Measurements from ENCODE around the gene ZNF358.

Gene ZNF358

GRCh38 chr19:7477758-7478157 lies 38.1 kb upstream of the ZNF358 start:
- Histone ChIP-seq H4K20me1 (ENCODE audit: insufficient read depth, low read length) (0 out of 2 replicates have a peak, but pooled peaks cover 3% of the 10 kb centered on the region), H3K36me3 (ENCODE audit: insufficient read depth, low read length) (no peaks in the 10 kb centered on the region), H3K4me3 (ENCODE audit: low read depth in 1 of 2, low read length in 2 of 2) (no peak overlapping the region), H3K79me2 (ENCODE audit: insufficient read depth, low read length) (no peaks in the 10 kb centered on the region), H3K9me3 (ENCODE audit: insufficient read depth, low read length, severe bottlenecking) (no peaks in the 10 kb centered on the region), H3K4me2 (ENCODE audit: insufficient read depth, low read length) (no peak overlapping the region), H3K27me3 (ENCODE audit: insufficient read depth, low read length, poor library complexity) (no peaks in the 10 kb centered on the region), H3K9ac (ENCODE audit: low read depth, low read length) (no peak overlapping the region), H3K27ac (ENCODE audit: low read length) (no peak overlapping the region), H2AFZ (ENCODE audit: low read depth, low read length) (no peak overlapping the region), H3K4me1 (ENCODE audit: insufficient read depth, low read length) (no peaks in the 10 kb centered on the region)
- DNase-seq (no peak), ATAC-seq (ENCODE audit: insufficient read depth, low read depth) (no peak)
- TF ChIP-seq EZH2 (IDR thresholded peaks at IDR 0.05; ENCODE audit: borderline replicate concordance, low read depth, low read length, severe bottlenecking) (no peak), CTCF (IDR thresholded peaks at IDR 0.05; ENCODE audit: borderline replicate concordance, extremely low read depth, low read length, poor library complexity, severe bottlenecking) (no peak)

GRCh38 chr19:7478173-7478842 lies 37.6 kb upstream of the ZNF358 start:
- no peaks in the 10 kb centered on the region for H3K9me3 ChIP-seq (ENCODE audit: insufficient read depth, low read length, severe bottlenecking)
- TF ChIP-seq EZH2 (IDR thresholded peaks at IDR 0.05; ENCODE audit: borderline replicate concordance, low read depth, low read length, severe bottlenecking) (no peak), CTCF (IDR thresholded peaks at IDR 0.05; ENCODE audit: borderline replicate concordance, extremely low read depth, low read length, poor library complexity, severe bottlenecking) (no peak)
- no peaks in the 10 kb centered on the region for H3K36me3 ChIP-seq (ENCODE audit: insufficient read depth, low read length)
- 0 out of 2 replicates have a peak, but pooled peaks cover 3% of the 10 kb centered on the region for H4K20me1 ChIP-seq (ENCODE audit: insufficient read depth, low read length)
- H2AFZ ChIP-seq (ENCODE audit: low read depth, low read length), result no peak overlapping the region
- no peaks in the 10 kb centered on the region for H3K4me1 ChIP-seq (ENCODE audit: insufficient read depth, low read length)
- no peak overlapping the region for H3K4me3 ChIP-seq (ENCODE audit: low read depth in 1 of 2, low read length in 2 of 2)
- peak; percentile 28; the same call in 2 of the 3 replicates for ATAC-seq (ENCODE audit: insufficient read depth, low read depth)
- no peak overlapping the region for H3K27ac ChIP-seq (ENCODE audit: low read length)
- H3K27me3 ChIP-seq (ENCODE audit: insufficient read depth, low read length, poor library complexity), result no peaks in the 10 kb centered on the region
- H3K4me2 ChIP-seq (ENCODE audit: insufficient read depth, low read length), result no peak overlapping the region
- no peaks in the 10 kb centered on the region for H3K79me2 ChIP-seq (ENCODE audit: insufficient read depth, low read length)
- DNase-seq, result no peak
- H3K9ac ChIP-seq (ENCODE audit: low read depth, low read length), result no peak overlapping the region

GRCh38 chr19:7478843-7479227 lies 37.1 kb upstream of the ZNF358 start:
- DNase-seq (no peak), ATAC-seq (ENCODE audit: insufficient read depth, low read depth) (0 out of 3 replicates have a peak, but pooled peaks have one; percentile 15)
- Histone ChIP-seq H3K9me3 (ENCODE audit: insufficient read depth, low read length, severe bottlenecking) (no peaks in the 10 kb centered on the region), H2AFZ (ENCODE audit: low read depth, low read length) (no peak overlapping the region), H3K4me1 (ENCODE audit: insufficient read depth, low read length) (no peaks in the 10 kb centered on the region), H3K27me3 (ENCODE audit: insufficient read depth, low read length, poor library complexity) (no peaks in the 10 kb centered on the region), H3K79me2 (ENCODE audit: insufficient read depth, low read length) (no peaks in the 10 kb centered on the region), H3K4me2 (ENCODE audit: insufficient read depth, low read length) (no peak overlapping the region), H3K4me3 (ENCODE audit: low read depth in 1 of 2, low read length in 2 of 2) (no peak overlapping the region), H3K27ac (ENCODE audit: low read length) (no peak overlapping the region), H4K20me1 (ENCODE audit: insufficient read depth, low read length) (0 out of 2 replicates have a peak, but pooled peaks cover 3% of the 10 kb centered on the region), H3K36me3 (ENCODE audit: insufficient read depth, low read length) (no peaks in the 10 kb centered on the region), H3K9ac (ENCODE audit: low read depth, low read length) (no peak overlapping the region)
- TF ChIP-seq EZH2 (IDR thresholded peaks at IDR 0.05; ENCODE audit: borderline replicate concordance, low read depth, low read length, severe bottlenecking) (no peak), CTCF (IDR thresholded peaks at IDR 0.05; ENCODE audit: borderline replicate concordance, extremely low read depth, low read length, poor library complexity, severe bottlenecking) (no peak)
